ENCODE data around the gene DYNLT1. TPM values are rescaled to one million over a fixed set of nuclear protein-coding genes. Genes with fewer than 3 reads are reported as not detected.
"Not testable (repeated sequence)": the region's sequence is repeated elsewhere in the genome, so short reads cannot be mapped to it uniquely, and the experiment has no call there.

Gene DYNLT1
- total RNA-seq, 4 donors from 2014 or later: 83.9 to 125 (median 113) TPM

GRCh38 chr6:158619922-158620801 lies 24.4 kb downstream of the DYNLT1 start:
- no peak for TF ChIP-seq POLR2A (IDR thresholded peaks at IDR 0.05)
- TF ChIP-seq CTCF (IDR thresholded peaks at IDR 0.05): no peak
- no peak for TF ChIP-seq POLR2AphosphoS5 (IDR thresholded peaks at IDR 0.05)
- TF ChIP-seq EP300 (IDR thresholded peaks at IDR 0.05): no peak
- H3K36me3 ChIP-seq: peaks cover 0 to 48% of the 10 kb centered on the region in 2 donors
- H3K4me3 ChIP-seq: no peak overlapping the region
- H3K27me3 ChIP-seq: no peaks in the 10 kb centered on the region
- no peaks in the 10 kb centered on the region for H3K4me1 ChIP-seq
- no peak for ATAC-seq
- H3K27ac ChIP-seq: no peak overlapping the region
- 92 to 98% methylated on average over 6 to 17 of the region's 17 CpGs for WGBS, 2 donors (ENCODE audit: low coverage in 1 of 2)
- H3K9me3 ChIP-seq: no peaks in the 10 kb centered on the region

- H3K36me3 ChIP-seq: peaks cover 0 to 46% of the 10 kb centered on the region in 2 donors
- not testable (repeated sequence) for H3K4me1 ChIP-seq, H3K27me3 ChIP-seq, H3K9me3 ChIP-seq, ATAC-seq, H3K27ac ChIP-seq, H3K4me3 ChIP-seq
- 90 to 100% methylated on average over 2 to 3 of the region's 3 CpGs for WGBS, 2 donors (ENCODE audit: low coverage in 1 of 2)
These were observed 26.3 kb downstream of the DYNLT1 start for GRCh38 chr6:158618289-158618688.

GRCh38 chr6:158614606-158615005 lies 29.9 kb downstream of the DYNLT1 start:
- 96 to 97% methylated on average over 3 of the region's 3 CpGs for whole genome bisulfite sequencing, 2 donors (ENCODE audit: low coverage in 1 of 2)
- H3K36me3 ChIP-seq: peaks cover 0 to 50% of the 10 kb centered on the region in 2 donors
- not testable (repeated sequence) for H3K4me1 ChIP-seq, ATAC-seq, H3K4me3 ChIP-seq, H3K27ac ChIP-seq, H3K27me3 ChIP-seq, H3K9me3 ChIP-seq

- H3K9me3 ChIP-seq: no peaks in the 10 kb centered on the region
- no peak overlapping the region for H3K27ac ChIP-seq
- TF ChIP-seq POLR2AphosphoS5 (IDR thresholded peaks at IDR 0.05): no peak
- TF ChIP-seq EP300 (IDR thresholded peaks at IDR 0.05): no peak
- no peak for TF ChIP-seq POLR2A (IDR thresholded peaks at IDR 0.05)
- TF ChIP-seq CTCF (IDR thresholded peaks at IDR 0.05): no peak
- H3K36me3 ChIP-seq: peaks cover 0 to 79% of the 10 kb centered on the region in 2 donors
- no peak overlapping the region for H3K4me3 ChIP-seq
- no peaks in the 10 kb centered on the region for H3K27me3 ChIP-seq
- 84 to 88% methylated on average over 7 to 12 of the region's 14 CpGs for WGBS, 2 donors (ENCODE audit: low coverage in 1 of 2)
- ATAC-seq: no peak
- H3K4me1 ChIP-seq: no peaks in the 10 kb centered on the region
These were observed 32.8 kb downstream of the DYNLT1 start for GRCh38 chr6:158611541-158612370.

GRCh38 chr6:158611039-158611438 lies 33.5 kb downstream of the DYNLT1 start:
- TF ChIP-seq POLR2A (IDR thresholded peaks at IDR 0.05) (no peak), POLR2AphosphoS5 (IDR thresholded peaks at IDR 0.05) (no peak), EP300 (IDR thresholded peaks at IDR 0.05) (no peak), CTCF (IDR thresholded peaks at IDR 0.05) (no peak)
- H3K4me3 ChIP-seq: no peak overlapping the region
- no peaks in the 10 kb centered on the region for H3K9me3 ChIP-seq
- H3K27ac ChIP-seq: no peak overlapping the region
- no peak for ATAC-seq
- H3K36me3 ChIP-seq: peaks cover 0 to 86% of the 10 kb centered on the region in 2 donors
- 80 to 82% methylated on average over 3 of the region's 3 CpGs for WGBS, 2 donors (ENCODE audit: low coverage in 1 of 2)
- no peaks in the 10 kb centered on the region for H3K27me3 ChIP-seq
- H3K4me1 ChIP-seq: no peaks in the 10 kb centered on the region

All from gastroesophageal sphincter (tissue), 4 donors.